Fibroblast of lung (primary cell): ENCODE measurements around the gene WDR31.

Experiments
- CTCF ChIP-seq, 2 donors: IDR thresholded peaks in 1 of 2; conservative IDR thresholded peaks in 1 of 2; 1 replicate in 1 of 2; 2 replicates in 1 of 2; pipeline ENCODE4 v1.5.1; 2011 to 2012; ENCODE audit warnings: low read length in 2 of 2, control low read depth in 1 of 2, inconsistent platforms in 1 of 2, low read depth in 1 of 2, mild to moderate bottlenecking in 1 of 2
- EZH2 ChIP-seq: IDR thresholded peaks from 2 replicates; pipeline ENCODE4 v1.5.1; 2012; ENCODE audit warnings: low read length, control low read depth, mild to moderate bottlenecking; ENCODE audit errors: missing control alignments

- TF ChIP-seq EZH2, result no peak
- TF ChIP-seq CTCF (conservative IDR thresholded peaks at IDR 0.05 in 1 of 2, IDR thresholded peaks at IDR 0.05 in 1 of 2; ENCODE audit: low read depth in 1 of 2, low read length in 2 of 2), result no peak
These were observed 32.0 kb upstream of the WDR31 start for GRCh38 chr9:113372059-113372458.
